Neuron (in vitro differentiated cells): ENCODE results near the gene SOX18.
A peak's percentile ranks its signal among the peaks of the same experiment; 100 is the strongest.

Source experiments
- H2AFZ ChIP-seq: one replicate; pipeline ENCODE4 v1.6.1; 2013; ENCODE audit warnings: low read depth, mild to moderate bottlenecking, inconsistent platforms, low read length, moderate library complexity
- H3K27me3 ChIP-seq: one replicate; pipeline ENCODE4 v1.6.1; 2013; ENCODE audit warnings: low read length; ENCODE audit not compliant: insufficient read depth
- H3K36me3 ChIP-seq: one replicate; pipeline ENCODE4 v1.6.1; 2013; ENCODE audit warnings: low read length; ENCODE audit not compliant: insufficient read depth
- H3K4me1 ChIP-seq: one replicate; pipeline ENCODE4 v1.6.1; 2013; ENCODE audit warnings: low read length; ENCODE audit not compliant: insufficient read depth
- H3K4me3 ChIP-seq: 2 replicates; pipeline ENCODE4 v1.5.1; 2013; ENCODE audit warnings: mild to moderate bottlenecking, low read length, moderate library complexity
- H3K9me3 ChIP-seq: one replicate; pipeline ENCODE4 v1.6.1; 2013; ENCODE audit warnings: low read length

The SOX18 gene

GRCh38 chr20:64069209-64069613 is 19.8 kb upstream of the SOX18 start:
- peaks cover 8% of the 10 kb centered on the region for H3K4me1 ChIP-seq
- no peaks in the 10 kb centered on the region for H3K9me3 ChIP-seq
- no peak overlapping the region for H2AFZ ChIP-seq
- no peak overlapping the region for H3K4me3 ChIP-seq
- no peaks in the 10 kb centered on the region for H3K27me3 ChIP-seq
- peaks cover 11% of the 10 kb centered on the region for H3K36me3 ChIP-seq

GRCh38 chr20:64068386-64069208 is 19.2 kb upstream of the SOX18 start:
- Histone ChIP-seq H3K4me3 (no peak overlapping the region), H3K9me3 (no peaks in the 10 kb centered on the region), H3K4me1 (peaks cover 15% of the 10 kb centered on the region), H3K36me3 (peaks cover 11% of the 10 kb centered on the region), H3K27me3 (no peaks in the 10 kb centered on the region), H2AFZ (no peak overlapping the region)

GRCh38 chr20:64067733-64068307 is 18.4 kb upstream of the SOX18 start:
- H3K4me1 ChIP-seq, result peaks cover 15% of the 10 kb centered on the region
- H3K4me3 ChIP-seq, result no peak overlapping the region
- H3K27me3 ChIP-seq, result no peaks in the 10 kb centered on the region
- H3K36me3 ChIP-seq, result peaks cover 11% of the 10 kb centered on the region
- H3K9me3 ChIP-seq, result no peaks in the 10 kb centered on the region
- no peak overlapping the region for H2AFZ ChIP-seq

GRCh38 chr20:64067005-64067632 is 17.7 kb upstream of the SOX18 start:
- peaks cover 21% of the 10 kb centered on the region for H3K4me1 ChIP-seq
- H3K4me3 ChIP-seq, result no peak overlapping the region
- peaks cover 9% of the 10 kb centered on the region for H3K36me3 ChIP-seq
- no peaks in the 10 kb centered on the region for H3K9me3 ChIP-seq
- no peak overlapping the region for H2AFZ ChIP-seq
- no peaks in the 10 kb centered on the region for H3K27me3 ChIP-seq

GRCh38 chr20:64065974-64066343 is 16.5 kb upstream of the SOX18 start:
- Histone ChIP-seq H3K36me3 (peaks cover 2% of the 10 kb centered on the region), H3K27me3 (no peaks in the 10 kb centered on the region), H3K4me3 (no peak overlapping the region), H3K9me3 (no peaks in the 10 kb centered on the region), H3K4me1 (peaks cover 23% of the 10 kb centered on the region), H2AFZ (no peak overlapping the region)

- Histone ChIP-seq H2AFZ (no peak overlapping the region), H3K36me3 (peaks cover 2% of the 10 kb centered on the region), H3K4me1 (peaks cover 23% of the 10 kb centered on the region), H3K9me3 (no peaks in the 10 kb centered on the region), H3K27me3 (no peaks in the 10 kb centered on the region), H3K4me3 (no peak overlapping the region)
These were observed 15.9 kb upstream of the SOX18 start for GRCh38 chr20:64065062-64065973.

- H3K4me1 ChIP-seq, result peaks cover 23% of the 10 kb centered on the region
- H3K4me3 ChIP-seq, result peak overlapping the region; percentile 68
- H3K27me3 ChIP-seq, result peaks cover 3% of the 10 kb centered on the region
- H3K36me3 ChIP-seq, result no peaks in the 10 kb centered on the region
- H2AFZ ChIP-seq, result no peak overlapping the region
- H3K9me3 ChIP-seq, result no peaks in the 10 kb centered on the region
These were observed 14.8 kb upstream of the SOX18 start for GRCh38 chr20:64064145-64064698.

GRCh38 chr20:64063389-64064144 is 14.1 kb upstream of the SOX18 start:
- peak overlapping the region; percentile 90 for H2AFZ ChIP-seq
- peaks cover 3% of the 10 kb centered on the region for H3K27me3 ChIP-seq
- H3K4me3 ChIP-seq, result peak overlapping the region; percentile 68
- H3K4me1 ChIP-seq, result peaks cover 23% of the 10 kb centered on the region
- no peaks in the 10 kb centered on the region for H3K9me3 ChIP-seq
- H3K36me3 ChIP-seq, result no peaks in the 10 kb centered on the region

- no peaks in the 10 kb centered on the region for H3K9me3 ChIP-seq
- H2AFZ ChIP-seq, result peak within 1 kb of the TSS; percentile 90
- peaks cover 3% of the 10 kb centered on the region for H3K27me3 ChIP-seq
- no peaks in the 10 kb centered on the region for H3K36me3 ChIP-seq
- peaks cover 23% of the 10 kb centered on the region for H3K4me1 ChIP-seq
- peak within 1 kb of the TSS; percentile 68 for H3K4me3 ChIP-seq
These were observed 13.4 kb upstream of the SOX18 start, which contains the start of gene TCEA2 for GRCh38 chr20:64062596-64063388. TCEA2 (plus strand) TSS chr20:64063198; CDS start chr20:64063313, 115 bp downstream.

GRCh38 chr20:64062276-64062595 is 12.8 kb upstream of the SOX18 start:
- H2AFZ ChIP-seq, result peak overlapping the region; percentile 90
- peak overlapping the region; percentile 68 for H3K4me3 ChIP-seq
- no peaks in the 10 kb centered on the region for H3K36me3 ChIP-seq
- H3K27me3 ChIP-seq, result peaks cover 3% of the 10 kb centered on the region
- H3K9me3 ChIP-seq, result no peaks in the 10 kb centered on the region
- peaks cover 23% of the 10 kb centered on the region for H3K4me1 ChIP-seq

GRCh38 chr20:64058536-64058935 is 9.1 kb upstream of the SOX18 start:
- Histone ChIP-seq H3K4me3 (no peak overlapping the region), H3K36me3 (no peaks in the 10 kb centered on the region), H2AFZ (no peak overlapping the region), H3K9me3 (no peaks in the 10 kb centered on the region), H3K4me1 (peaks cover 32% of the 10 kb centered on the region), H3K27me3 (peaks cover 16% of the 10 kb centered on the region)
